GM12878 (cell line): ENCODE results near the gene ULK4.

Source experiments
- CEBPB ChIP-seq, 2 experiments: fragments of 150-350 bp in 1 of 2; IDR thresholded peaks; 2 replicates each; pipeline ENCODE4 v1.6.1; 2012 to 2014; ENCODE audit warnings: low read depth in 2 of 2, low read length in 2 of 2, borderline replicate concordance in 1 of 2, inconsistent platforms in 1 of 2
- EZH2 ChIP-seq: IDR thresholded peaks from 2 replicates; pipeline ENCODE4 v1.6.1; 2012; ENCODE audit warnings: low read depth, mild to moderate bottlenecking, control low read depth, inconsistent platforms, low read length, borderline replicate concordance; ENCODE audit not compliant: control insufficient read depth
- POLR2AphosphoS5 ChIP-seq: IDR thresholded peaks from 2 replicates; pipeline ENCODE4 v1.6.1; 2011; ENCODE audit warnings: mild to moderate bottlenecking, low read length, inconsistent platforms
- SMAD1 ChIP-seq: fragments of 450-650 bp; IDR thresholded peaks from 2 replicates; pipeline ENCODE4 v1.6.1; 2018; ENCODE audit warnings: mild to moderate bottlenecking, low read depth; ENCODE audit not compliant: partially characterized antibody
- ZNF24 ChIP-seq: fragments of 450-650 bp; IDR thresholded peaks from 2 replicates; pipeline ENCODE4 v1.6.1; 2017; ENCODE audit warnings: antibody characterized with exemption, mild to moderate bottlenecking

DNA sequence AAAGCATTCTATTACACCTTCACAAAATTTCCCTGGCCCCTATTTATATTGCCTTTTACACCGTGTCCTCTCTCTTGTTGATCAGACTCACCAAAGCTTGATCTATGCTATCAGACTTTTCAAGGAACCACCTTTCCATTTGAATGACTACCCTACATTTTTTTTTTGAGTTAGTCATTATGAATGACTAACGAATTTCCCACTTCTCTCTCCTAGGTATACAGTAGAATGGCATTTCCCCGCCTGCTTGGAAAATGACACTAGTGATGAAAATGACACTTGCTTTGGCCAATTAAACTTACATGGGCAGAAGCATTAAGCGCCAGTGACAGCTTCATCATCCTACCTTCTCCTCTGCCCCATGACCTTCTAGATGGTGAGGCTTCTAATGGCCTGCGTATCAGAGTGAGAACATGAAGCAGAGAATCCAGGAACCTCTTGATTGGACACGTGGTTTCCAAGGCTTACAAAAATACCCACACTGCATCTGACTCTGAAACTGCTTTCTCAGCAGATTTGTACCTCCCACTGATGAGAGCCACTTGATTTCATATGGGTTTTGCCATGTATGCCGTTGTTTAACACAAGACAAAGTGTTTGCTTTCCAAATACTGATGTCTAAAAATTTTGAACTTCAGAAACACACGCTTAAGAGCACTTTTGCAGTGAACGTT is 392.1 kb downstream of the ULK4 start:
- no peak for TF ChIP-seq EZH2
- no peak for TF ChIP-seq ZNF24
- TF ChIP-seq CEBPB (IDR thresholded peaks at IDR 0.05; ENCODE audit: borderline replicate concordance in 1 of 2, low read depth in 2 of 2, low read length in 2 of 2), result no peak
- no peak for TF ChIP-seq SMAD1
- TF ChIP-seq POLR2AphosphoS5, result no peak
